Neuronal stem cell (in vitro differentiated cells): ENCODE measurements around the gene XRCC3.

ENCODE experiments used
- DNase-seq: peaks from one replicate; pipeline ENCODE4 v3.0.0-alpha.2; 2013; ENCODE audit warnings: low spot score
- H2AFZ ChIP-seq: one replicate; pipeline ENCODE4 v1.6.1; 2013; ENCODE audit warnings: mild to moderate bottlenecking, low read length, inconsistent platforms
- H2AK5ac ChIP-seq: 2 replicates; pipeline ENCODE4 v1.6.1; 2013; ENCODE audit warnings: low read depth, mild to moderate bottlenecking, inconsistent platforms, low read length, moderate library complexity, mixed read lengths
- H2BK120ac ChIP-seq: 2 replicates; pipeline ENCODE4 v1.6.1; 2013; ENCODE audit warnings: low read depth, mild to moderate bottlenecking, inconsistent platforms, low read length, moderate library complexity, mixed read lengths
- H2BK12ac ChIP-seq: one replicate; pipeline ENCODE4 v1.6.1; 2013; ENCODE audit warnings: low read length, inconsistent platforms
- H2BK15ac ChIP-seq: 2 replicates; pipeline ENCODE4 v1.6.1; 2013; ENCODE audit warnings: mild to moderate bottlenecking, low read length, inconsistent platforms, mixed read lengths
- H2BK5ac ChIP-seq: one replicate; pipeline ENCODE4 v1.6.1; 2013; ENCODE audit warnings: inconsistent platforms, mild to moderate bottlenecking, low read length, moderate library complexity
- H3K14ac ChIP-seq: one replicate; pipeline ENCODE4 v1.6.1; 2013; ENCODE audit warnings: low read length, inconsistent platforms
- H3K18ac ChIP-seq: 2 replicates; pipeline ENCODE4 v1.6.1; 2013; ENCODE audit warnings: low read length, inconsistent platforms
- H3K23ac ChIP-seq: 2 replicates; pipeline ENCODE4 v1.6.1; 2013; ENCODE audit warnings: low read depth, mild to moderate bottlenecking, mixed read lengths, low read length, inconsistent platforms; ENCODE audit not compliant: poor library complexity
- H3K27ac ChIP-seq: replicated peaks from 3 replicates; pipeline ENCODE4 v1.5.1; 2013; ENCODE audit warnings: low read length, inconsistent platforms
- H3K27me3 ChIP-seq, 3 experiments: 2 replicates each; pipeline ENCODE4 v1.6.1; 2013; ENCODE audit warnings: low read length in 3 of 3, mild to moderate bottlenecking in 2 of 3, inconsistent platforms in 1 of 3, low read depth in 1 of 3, mixed read lengths in 1 of 3, moderate library complexity in 1 of 3; ENCODE audit not compliant: control insufficient read depth in 3 of 3, insufficient read depth in 3 of 3
- H3K36me3 ChIP-seq, 2 donors: replicated peaks in 1 of 2; 2 replicates each; pipeline ENCODE4 v1.6.1; 2013; ENCODE audit warnings: low read length in 2 of 2; ENCODE audit not compliant: control insufficient read depth in 2 of 2, insufficient read depth in 2 of 2
- H3K4ac ChIP-seq: 2 replicates; pipeline ENCODE4 v1.6.1; 2013; ENCODE audit warnings: inconsistent platforms, mild to moderate bottlenecking, low read length, moderate library complexity
- H3K4me1 ChIP-seq, 2 donors: 1 replicate in 1 of 2; 2 replicates in 1 of 2; pipeline ENCODE4 v1.6.1; 2013; ENCODE audit warnings: low read length in 2 of 2, low read depth in 1 of 2; ENCODE audit not compliant: control insufficient read depth in 2 of 2, insufficient read depth in 1 of 2
- H3K4me2 ChIP-seq: one replicate; pipeline ENCODE4 v1.6.1; 2013; ENCODE audit warnings: mild to moderate bottlenecking, low read length, inconsistent platforms; ENCODE audit not compliant: insufficient read depth, poor library complexity, severe bottlenecking
- H3K4me3 ChIP-seq, 2 donors: 2 replicates each; pipeline ENCODE4 v1.5.1; 2013; ENCODE audit warnings: low read length in 2 of 2, mild to moderate bottlenecking in 2 of 2, inconsistent platforms in 1 of 2, moderate library complexity in 1 of 2
- H3K79me1 ChIP-seq: one replicate; pipeline ENCODE4 v1.6.1; 2013; ENCODE audit warnings: low read depth, mild to moderate bottlenecking, inconsistent platforms, low read length, moderate library complexity
- H3K9ac ChIP-seq: one replicate; pipeline ENCODE4 v1.6.1; 2013; ENCODE audit warnings: mild to moderate bottlenecking, low read depth, low read length, inconsistent platforms; ENCODE audit not compliant: poor library complexity
- H3K9me3 ChIP-seq, 2 donors: replicated peaks in 1 of 2; 2 replicates each; pipeline versions ENCODE3 to v1.6.1; 2013; ENCODE audit warnings: low read length in 2 of 2, mild to moderate bottlenecking in 2 of 2, inconsistent platforms in 1 of 2, low read depth in 1 of 2, mixed read lengths in 1 of 2, moderate library complexity in 1 of 2; ENCODE audit not compliant: control insufficient read depth in 2 of 2, insufficient read depth in 1 of 2
- H4K8ac ChIP-seq: one replicate; pipeline ENCODE4 v1.6.1; 2013; ENCODE audit warnings: low read depth, mild to moderate bottlenecking, inconsistent platforms, low read length, moderate library complexity
- H4K91ac ChIP-seq: one replicate; pipeline ENCODE4 v1.6.1; 2013; ENCODE audit warnings: low read length, low read depth, mild to moderate bottlenecking, inconsistent platforms; ENCODE audit not compliant: poor library complexity
- WGBS, 2 donors: extraction: QIAGEN DNeasy Blood & Tissue Kit; methylation state at CpG; one replicate each; pipeline ENCODE4 v1.1.7; 2013; ENCODE audit warnings: missing lambda C conversion rate in 2 of 2, mixed read lengths in 1 of 2; ENCODE audit not compliant: insufficient read length in 2 of 2, insufficient replicate concordance in 1 of 2; ENCODE audit errors: extremely low coverage in 2 of 2; 5-methylcytosine and 5-hydroxymethylcytosine counted together

Gene XRCC3

DNA sequence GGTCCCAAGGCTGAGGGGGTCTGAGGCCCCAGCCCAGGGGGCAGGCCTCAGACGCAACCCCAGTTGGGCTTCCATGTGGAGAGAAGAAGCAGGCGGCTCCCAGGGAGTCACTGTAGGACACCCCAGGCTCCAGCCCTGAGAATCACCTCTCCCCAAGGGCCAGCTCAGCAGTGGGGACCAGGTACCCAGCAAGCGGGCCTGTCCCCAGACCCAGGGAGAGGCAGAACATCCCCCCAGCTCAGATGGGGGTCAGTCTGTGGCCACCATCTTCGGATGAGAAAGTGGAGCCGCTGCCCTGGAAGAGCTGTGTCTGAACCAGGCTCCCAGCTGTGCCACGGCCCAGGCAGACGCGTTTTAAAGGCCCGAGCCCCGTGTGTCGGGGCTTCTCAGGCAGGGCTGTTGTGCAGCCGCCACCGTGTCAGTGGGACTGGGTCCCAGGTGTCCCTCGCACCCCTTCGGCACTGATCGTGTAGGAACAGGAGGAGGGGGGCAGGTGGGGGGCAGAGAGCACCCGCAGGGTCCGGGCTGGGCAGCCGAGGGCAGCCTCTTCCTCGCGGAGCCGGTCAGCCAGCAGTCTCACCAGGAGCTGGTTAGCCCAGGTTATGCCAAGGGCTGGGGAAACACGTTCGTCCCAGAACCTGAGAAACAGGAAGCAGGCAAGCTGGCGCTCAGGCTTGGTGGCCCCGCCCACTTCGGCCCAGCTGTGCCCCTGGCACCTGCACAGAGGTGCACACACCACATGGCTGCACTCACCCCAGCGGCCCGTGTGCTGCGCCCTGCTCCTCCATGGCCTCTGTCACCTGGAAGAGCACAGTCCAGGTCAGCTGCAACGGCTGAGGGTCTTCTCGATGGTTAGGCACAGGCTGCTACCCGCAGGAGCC lies 16.6 kb downstream of the XRCC3 start:
- Histone ChIP-seq H2AK5ac (no peak overlapping the region), H2BK5ac (peak overlapping the region; percentile 66), H2BK15ac (no peak overlapping the region), H3K18ac (peak overlapping the region; percentile 71), H3K27me3 (no peaks in the 10 kb centered on the region), H3K27ac (no peak overlapping the region), H3K4me3 (no peak overlapping the region), H2AFZ (no peak overlapping the region), H2BK120ac (no peak overlapping the region), H3K36me3 (peaks cover 64 to 95% of the 10 kb centered on the region in 2 donors), H2BK12ac (no peak overlapping the region), H3K79me1 (peaks cover 9% of the 10 kb centered on the region), H3K4me2 (no peak overlapping the region), H4K91ac (no peak overlapping the region), H3K9me3 (no peaks in the 10 kb centered on the region), H4K8ac (peak overlapping the region; percentile 43), H3K4me1 (peaks cover 3 to 21% of the 10 kb centered on the region in 2 donors), H3K23ac (peak overlapping the region; percentile 85), H3K9ac (no peak overlapping the region), H3K14ac (peak overlapping the region; percentile 56), H3K4ac (no peak overlapping the region)
- DNase-seq = no peak
- no CpG with 5 or more reads among the region's 33 CpGs for WGBS, 2 donors

GRCh38 chr14:103697603-103698379 lies 17.5 kb downstream of the XRCC3 start:
- Histone ChIP-seq H3K36me3 (peaks cover 63 to 96% of the 10 kb centered on the region in 2 donors), H4K8ac (peak overlapping the region; percentile 43), H2BK15ac (no peak overlapping the region), H3K4ac (no peak overlapping the region), H3K9ac (no peak overlapping the region), H2AFZ (no peak overlapping the region), H3K4me1 (peaks cover 3 to 13% of the 10 kb centered on the region in 2 donors), H2AK5ac (no peak overlapping the region), H3K14ac (no peak overlapping the region), H2BK12ac (no peak overlapping the region), H3K4me3 (no peak overlapping the region), H3K27ac (no peak overlapping the region), H3K18ac (peak overlapping the region; percentile 38), H2BK120ac (no peak overlapping the region), H3K4me2 (no peak overlapping the region), H3K27me3 (no peaks in the 10 kb centered on the region), H3K79me1 (peaks cover 9% of the 10 kb centered on the region), H4K91ac (no peak overlapping the region), H3K9me3 (no peaks in the 10 kb centered on the region), H3K23ac (peak overlapping the region; percentile 85), H2BK5ac (no peak overlapping the region)
- DNase-seq = no peak
- WGBS, 2 donors = no CpG with 5 or more reads among the region's 14 CpGs

- H2AFZ ChIP-seq = no peak overlapping the region
- H3K36me3 ChIP-seq = peaks cover 60 to 96% of the 10 kb centered on the region in 2 donors
- H3K4me2 ChIP-seq = no peak overlapping the region
- H3K18ac ChIP-seq = no peak overlapping the region
- no peak overlapping the region for H3K4me3 ChIP-seq
- no peak overlapping the region for H4K8ac ChIP-seq
- no peaks in the 10 kb centered on the region for H3K27me3 ChIP-seq
- H3K9me3 ChIP-seq = no peaks in the 10 kb centered on the region
- H3K23ac ChIP-seq = no peak overlapping the region
- H2AK5ac ChIP-seq = no peak overlapping the region
- H3K9ac ChIP-seq = no peak overlapping the region
- H3K14ac ChIP-seq = no peak overlapping the region
- no peak overlapping the region for H4K91ac ChIP-seq
- H3K4ac ChIP-seq = no peak overlapping the region
- no peak overlapping the region for H2BK12ac ChIP-seq
- H3K4me1 ChIP-seq = peaks cover 3 to 9% of the 10 kb centered on the region in 2 donors
- H2BK5ac ChIP-seq = no peak overlapping the region
- H3K27ac ChIP-seq = no peak overlapping the region
- no peak overlapping the region for H2BK15ac ChIP-seq
- WGBS, 2 donors = no CpG with 5 or more reads among the region's 3 CpGs
- peaks cover 10% of the 10 kb centered on the region for H3K79me1 ChIP-seq
- H2BK120ac ChIP-seq = no peak overlapping the region
- no peak for DNase-seq
Measured at GRCh38 chr14:103697206-103697602, 18.0 kb downstream of the XRCC3 start.
